DND-41 (cell line): ENCODE data around the gene ALDH1A1.

ENCODE experiments used
- EZH2 ChIP-seq: IDR thresholded peaks from 3 replicates; pipeline ENCODE4 v1.6.1; 2012; ENCODE audit warnings: borderline replicate concordance, low read depth, mild to moderate bottlenecking, moderate library complexity, low read length, inconsistent platforms; ENCODE audit not compliant: severe bottlenecking
- TF ChIP-seq, protein P1 (sequence below): IDR thresholded peaks from 2 replicates; pipeline ENCODE4 v1.5.1; 2012; ENCODE audit warnings: borderline replicate concordance, low read length, moderate library complexity, mild to moderate bottlenecking; ENCODE audit not compliant: poor library complexity, severe bottlenecking; ENCODE audit errors: extremely low read depth

DNA sequence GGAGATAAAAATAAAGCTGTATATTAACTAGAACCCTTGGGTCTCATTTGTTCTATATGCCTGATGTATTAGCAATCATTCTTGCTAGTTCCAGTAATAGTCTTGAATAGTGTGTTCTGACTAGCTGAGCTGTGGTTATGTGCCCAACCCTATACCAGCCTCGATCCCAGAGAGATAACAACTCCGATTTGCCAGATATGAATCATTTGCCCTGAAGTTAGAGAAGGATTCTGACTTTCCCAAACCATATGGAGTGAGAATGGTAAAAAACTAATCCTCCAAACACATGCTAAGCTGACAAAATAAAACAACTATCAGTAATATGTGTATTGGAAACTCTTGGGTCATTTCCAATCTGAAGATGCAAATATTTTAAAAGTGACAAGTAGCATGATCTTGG lies 64.8 kb downstream of the ALDH1A1 start:
- TF ChIP-seq, protein P1, sequence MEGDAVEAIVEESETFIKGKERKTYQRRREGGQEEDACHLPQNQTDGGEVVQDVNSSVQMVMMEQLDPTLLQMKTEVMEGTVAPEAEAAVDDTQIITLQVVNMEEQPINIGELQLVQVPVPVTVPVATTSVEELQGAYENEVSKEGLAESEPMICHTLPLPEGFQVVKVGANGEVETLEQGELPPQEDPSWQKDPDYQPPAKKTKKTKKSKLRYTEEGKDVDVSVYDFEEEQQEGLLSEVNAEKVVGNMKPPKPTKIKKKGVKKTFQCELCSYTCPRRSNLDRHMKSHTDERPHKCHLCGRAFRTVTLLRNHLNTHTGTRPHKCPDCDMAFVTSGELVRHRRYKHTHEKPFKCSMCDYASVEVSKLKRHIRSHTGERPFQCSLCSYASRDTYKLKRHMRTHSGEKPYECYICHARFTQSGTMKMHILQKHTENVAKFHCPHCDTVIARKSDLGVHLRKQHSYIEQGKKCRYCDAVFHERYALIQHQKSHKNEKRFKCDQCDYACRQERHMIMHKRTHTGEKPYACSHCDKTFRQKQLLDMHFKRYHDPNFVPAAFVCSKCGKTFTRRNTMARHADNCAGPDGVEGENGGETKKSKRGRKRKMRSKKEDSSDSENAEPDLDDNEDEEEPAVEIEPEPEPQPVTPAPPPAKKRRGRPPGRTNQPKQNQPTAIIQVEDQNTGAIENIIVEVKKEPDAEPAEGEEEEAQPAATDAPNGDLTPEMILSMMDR: no peak
- TF ChIP-seq EZH2: no peak
